Measurements from ENCODE around the gene SPTSSA.
"Not testable (repeated sequence)": the region's sequence is repeated elsewhere in the genome, so short reads cannot be mapped to it uniquely, and the experiment has no call there.

SPTSSA gene

DNA sequence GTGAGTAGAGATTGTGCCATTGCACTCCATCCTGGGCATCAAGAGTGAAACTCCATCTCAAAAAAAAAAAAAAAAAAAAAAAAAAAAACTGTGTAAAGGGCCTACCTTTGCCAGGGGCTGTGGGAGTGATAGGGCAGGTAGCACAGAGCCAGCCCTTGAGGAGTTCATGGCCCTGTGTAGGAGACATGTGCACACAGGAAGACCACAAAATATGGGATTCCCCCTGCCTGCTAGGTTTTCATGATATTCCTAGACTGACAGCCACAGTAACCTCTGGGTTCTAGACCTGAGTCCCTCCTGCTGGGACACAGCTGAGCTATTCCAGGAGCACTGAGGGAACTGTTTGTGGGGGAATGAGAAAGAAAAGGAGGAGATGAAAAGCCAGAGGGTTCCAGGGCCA is 8.3 kb upstream of the SPTSSA start:
- DNase-seq = no peak

GRCh38 chr14:34466691-34467090 is 4.7 kb upstream of the SPTSSA start:
- no peak for DNase-seq

DNA sequence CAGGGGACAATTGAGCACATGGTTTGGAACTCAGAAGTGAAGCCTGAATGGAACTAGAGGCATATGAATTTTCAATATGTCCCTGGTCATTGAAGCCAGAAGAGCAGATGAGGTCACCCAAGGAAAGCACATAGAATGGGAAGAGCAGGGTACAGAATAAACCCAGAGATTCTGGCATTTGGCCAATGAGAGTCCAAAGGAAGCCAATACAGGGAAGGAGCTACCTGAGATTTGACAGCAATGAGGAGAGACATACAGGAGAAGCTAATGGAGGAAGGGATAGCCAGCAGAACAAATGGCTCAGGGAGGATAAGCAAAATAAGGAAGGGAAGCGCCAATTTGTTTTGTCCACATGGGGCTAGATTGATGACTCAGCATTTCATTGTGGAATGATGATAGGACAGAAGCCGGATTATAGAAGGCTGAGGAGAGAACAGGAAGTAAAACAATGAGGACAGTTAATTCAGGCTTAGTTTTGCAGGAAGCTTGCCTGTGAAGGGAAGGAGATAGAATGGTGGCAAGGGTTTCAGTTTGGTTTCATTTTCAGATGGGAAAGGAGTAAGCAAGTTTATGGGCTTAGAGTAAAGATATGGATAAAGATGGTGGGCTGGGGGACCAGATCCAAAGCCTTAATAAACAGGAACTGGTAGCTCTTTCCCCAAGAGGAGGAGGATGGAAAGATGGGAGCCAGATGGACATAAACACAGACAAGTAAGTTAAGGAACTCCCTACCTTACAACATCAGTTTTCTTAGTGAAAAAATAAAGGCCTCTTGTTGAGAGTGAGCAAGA is 3.2 kb upstream of the SPTSSA start:
- DNase-seq = no peak

DNA sequence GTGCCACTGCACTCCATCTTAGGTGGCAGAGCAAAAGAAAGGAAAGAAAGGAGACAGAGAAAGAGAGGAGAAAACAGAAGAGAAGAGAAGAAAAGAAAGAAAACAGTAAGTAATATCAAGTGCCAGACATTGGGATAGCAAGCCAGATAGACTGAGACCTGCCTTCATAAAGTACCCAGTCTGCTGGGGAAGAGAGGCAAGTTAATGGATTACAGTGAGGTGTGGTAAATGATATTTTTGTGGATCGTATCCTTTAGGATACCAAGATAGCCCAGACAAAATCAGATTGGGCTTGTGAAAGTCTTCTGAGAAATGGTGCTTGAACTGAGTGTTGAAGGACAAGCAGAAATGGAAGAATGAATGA is 1.5 kb upstream of the SPTSSA start:
- no peak for DNase-seq

- peak; percentile 16 for DNase-seq
Measured at GRCh38 chr14:34461334-34462131, 507 bp downstream of the SPTSSA start.

DNA sequence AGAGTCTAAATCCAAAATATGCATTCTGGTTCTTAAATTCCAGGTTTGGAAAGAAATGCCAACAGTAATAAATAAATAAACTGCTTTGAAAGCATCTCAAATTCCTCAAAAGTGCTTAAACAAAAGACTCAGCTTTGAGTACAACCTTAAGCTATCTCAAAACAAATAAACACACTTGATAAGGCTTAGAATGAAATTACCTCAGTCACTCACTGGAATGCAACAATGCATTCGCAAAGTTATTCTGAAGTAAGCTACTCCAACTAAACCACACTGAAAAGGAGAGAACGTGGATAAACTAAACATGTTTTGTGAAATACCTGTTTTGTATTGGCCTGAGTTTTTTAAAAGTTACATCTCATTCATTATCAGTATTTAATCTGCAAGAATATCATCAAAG is 1.2 kb downstream of the SPTSSA start:
- no peak for DNase-seq

- DNase-seq = no peak
Measured at GRCh38 chr14:34460295-34460694, 1.7 kb downstream of the SPTSSA start.

DNA sequence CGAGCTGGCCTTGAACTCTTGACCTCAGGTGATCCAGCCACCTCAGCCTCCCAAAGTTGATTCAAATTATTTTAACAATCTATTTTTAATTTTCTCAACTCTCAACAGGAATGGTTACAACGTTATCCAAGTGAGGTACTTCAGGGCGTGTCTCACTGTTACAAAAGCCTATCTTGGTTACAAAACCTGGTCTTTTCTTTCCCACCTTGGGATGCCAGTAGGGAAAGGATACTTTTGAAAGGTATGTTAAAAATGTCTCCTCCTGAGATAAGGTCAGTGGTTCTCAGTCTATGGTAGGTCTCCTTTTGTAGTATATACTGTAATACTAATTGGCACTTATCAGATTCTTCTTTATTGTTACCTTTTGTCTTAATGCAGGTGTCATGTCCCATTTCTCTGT is 4.9 kb downstream of the SPTSSA start:
- DNase-seq = no peak

GRCh38 chr14:34453226-34453625 is 8.8 kb downstream of the SPTSSA start:
- DNase-seq = no peak

DNA sequence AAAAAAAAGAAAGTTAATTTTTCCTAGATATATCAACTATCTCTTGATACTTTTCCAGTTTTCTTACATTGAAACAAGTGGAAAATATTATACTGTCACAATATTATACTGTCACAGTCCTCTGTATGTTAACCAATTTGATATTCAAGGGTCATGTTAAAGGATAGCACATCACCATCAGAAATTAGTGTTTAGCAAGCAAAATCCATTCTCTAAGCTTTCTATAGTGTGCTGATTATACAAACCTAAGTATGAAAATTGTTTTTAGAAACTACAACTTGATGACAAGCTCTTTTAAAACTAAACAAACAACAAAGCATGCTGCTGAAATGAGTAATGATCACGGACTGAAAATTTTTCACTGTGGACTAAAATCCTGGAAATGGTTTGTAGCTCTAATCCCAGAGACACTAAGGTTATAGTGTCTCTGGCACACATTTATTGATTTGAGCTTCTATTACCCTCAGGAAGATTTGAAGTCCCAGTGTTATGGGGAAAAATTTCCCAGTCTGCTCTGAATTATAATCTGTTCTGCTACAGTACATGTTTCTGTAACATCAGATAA is 9.7 kb downstream of the SPTSSA start:
- no peak for DNase-seq

DNA sequence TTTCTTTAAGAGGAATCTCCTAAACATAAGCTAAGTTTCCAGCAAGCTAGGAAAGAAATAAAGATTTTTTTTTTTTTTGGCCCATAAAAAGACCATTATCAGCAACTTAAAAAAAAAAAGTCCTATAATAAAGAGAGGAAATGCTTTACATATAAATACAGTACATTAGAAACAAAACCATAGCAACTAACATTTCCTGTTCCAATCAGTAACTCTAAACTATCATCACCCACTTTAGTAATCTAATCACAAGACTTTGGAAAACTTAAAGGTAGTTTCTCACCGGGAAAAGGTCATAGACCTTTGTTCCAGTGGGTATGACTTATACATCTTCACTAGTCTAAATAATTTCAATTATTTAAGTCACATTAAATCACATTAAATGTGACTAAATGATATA is 11.1 kb downstream of the SPTSSA start:
- no peak for DNase-seq

GRCh38 chr14:34450542-34450915 is 11.5 kb downstream of the SPTSSA start:
- no peak for DNase-seq

GRCh38 chr14:34449819-34450541 is 12.1 kb downstream of the SPTSSA start:
- no peak for DNase-seq

GRCh38 chr14:34439090-34439489 is 22.9 kb downstream of the SPTSSA start:
- no peak for DNase-seq

- no peak for DNase-seq
Measured at GRCh38 chr14:34438438-34438837, 23.6 kb downstream of the SPTSSA start.

- DNase-seq = no peak
Measured at GRCh38 chr14:34437729-34438080, 24.3 kb downstream of the SPTSSA start.

GRCh38 chr14:34436960-34437728 is 24.9 kb downstream of the SPTSSA start:
- no peak for DNase-seq

DNA sequence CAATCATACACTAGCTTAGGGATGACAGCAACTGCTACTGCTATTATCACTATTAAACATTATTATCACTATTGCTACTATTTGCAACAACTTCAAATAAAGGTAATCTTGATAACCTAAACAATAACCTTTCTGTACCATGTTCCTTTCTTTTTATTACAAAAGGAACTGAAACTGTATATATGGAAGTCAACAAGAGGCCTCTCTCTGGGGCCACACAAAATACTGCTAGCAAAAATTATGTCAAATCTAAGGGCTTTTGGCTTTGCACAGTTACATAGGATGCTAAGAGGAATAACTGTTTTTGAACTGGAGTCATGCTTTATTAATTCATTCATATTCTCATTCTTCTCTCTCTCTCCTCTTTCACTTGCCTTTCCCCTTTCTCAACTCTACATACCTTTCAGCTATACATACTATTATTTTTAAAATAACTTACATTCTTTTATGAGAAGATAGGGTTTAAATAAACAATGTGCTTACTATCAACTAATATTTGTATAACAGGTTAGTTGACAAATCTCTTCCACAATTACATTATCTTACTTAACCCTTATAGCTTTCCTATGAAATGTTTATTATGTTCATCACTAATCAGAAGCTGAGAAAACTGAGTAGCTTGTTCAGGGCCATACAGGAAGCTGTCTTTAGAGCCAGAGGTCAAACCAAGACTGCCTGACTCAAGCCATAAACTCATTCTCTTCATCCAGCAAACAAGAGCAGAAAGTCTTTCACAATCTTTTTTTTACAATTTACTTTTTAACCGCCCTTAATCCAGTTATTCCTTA is 25.7 kb downstream of the SPTSSA start:
- DNase-seq = no peak

DNA sequence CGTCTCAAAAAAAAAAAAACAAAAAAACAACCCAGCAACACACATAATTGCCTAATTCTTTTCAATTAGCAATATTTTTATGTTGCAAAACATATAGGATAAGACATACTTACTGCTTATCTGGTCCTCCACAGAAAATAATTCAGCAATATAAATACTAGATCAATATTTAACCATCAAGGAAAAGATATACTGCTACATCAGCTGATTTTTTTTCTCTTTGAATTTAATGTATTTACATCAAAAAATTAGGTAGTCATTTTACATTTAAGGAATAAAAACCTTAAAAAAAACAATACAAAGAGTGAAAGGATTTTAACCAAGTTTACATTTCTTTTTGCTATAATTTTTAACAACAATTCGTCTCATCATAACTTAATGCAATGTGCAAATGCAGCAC is 28.1 kb downstream of the SPTSSA start:
- DNase-seq = no peak

DNA sequence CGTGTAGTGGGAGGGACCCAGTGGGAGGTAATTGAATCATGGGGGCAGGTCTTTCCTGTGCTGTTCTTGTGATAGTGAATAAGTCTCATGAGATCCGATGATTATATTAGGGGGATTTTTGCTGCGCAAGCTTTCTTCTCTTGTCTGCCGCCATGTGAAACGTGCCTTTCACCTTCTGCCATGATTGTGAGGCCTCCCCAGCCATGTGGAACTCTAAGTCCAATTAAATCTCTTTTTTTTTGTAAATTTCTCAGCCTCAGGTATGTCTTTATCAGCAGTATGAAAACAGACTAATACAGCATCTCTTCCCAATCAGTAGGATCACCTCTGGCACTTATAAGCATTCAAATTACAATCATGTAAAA is 34.0 kb downstream of the SPTSSA start:
- DNase-seq = not testable (repeated sequence)

- no peak for DNase-seq
Measured at GRCh38 chr14:34426313-34427295, 35.4 kb downstream of the SPTSSA start.

All from effector CD4-positive, alpha-beta T cell (primary cell).